NB4 (cell line): ENCODE measurements around the gene ALPG.
"Not testable (repeated sequence)": the region's sequence is repeated elsewhere in the genome, so short reads cannot be mapped to it uniquely, and the experiment has no call there.

Source experiments
- DNase-seq: peaks from one replicate; pipeline ENCODE4 v3.0.0; 2010; ENCODE audit warnings: low read depth
- H3K4me3 ChIP-seq: one replicate; pipeline ENCODE4 v1.5.1; 2011; ENCODE audit warnings: mild to moderate bottlenecking, low read depth, low read length, moderate library complexity
- MYC ChIP-seq: IDR thresholded peaks from 2 replicates; pipeline ENCODE4 v1.6.1; 2011; ENCODE audit warnings: low read depth, low read length
- POLR2A ChIP-seq: IDR thresholded peaks from 2 replicates; pipeline ENCODE4 v1.6.1; 2011; ENCODE audit warnings: mild to moderate bottlenecking; ENCODE audit not compliant: insufficient read length; ENCODE audit errors: extremely low read depth
- TF ChIP-seq, protein P1 (sequence below): IDR thresholded peaks from 2 replicates; pipeline ENCODE4 v1.6.1; 2011; ENCODE audit warnings: low read depth, low read length
- TF ChIP-seq, protein P2 (sequence below): IDR thresholded peaks from one replicate; pipeline ENCODE4 v1.5.1; 2012; ENCODE audit warnings: low read depth, low read length

Gene ALPG

DNA sequence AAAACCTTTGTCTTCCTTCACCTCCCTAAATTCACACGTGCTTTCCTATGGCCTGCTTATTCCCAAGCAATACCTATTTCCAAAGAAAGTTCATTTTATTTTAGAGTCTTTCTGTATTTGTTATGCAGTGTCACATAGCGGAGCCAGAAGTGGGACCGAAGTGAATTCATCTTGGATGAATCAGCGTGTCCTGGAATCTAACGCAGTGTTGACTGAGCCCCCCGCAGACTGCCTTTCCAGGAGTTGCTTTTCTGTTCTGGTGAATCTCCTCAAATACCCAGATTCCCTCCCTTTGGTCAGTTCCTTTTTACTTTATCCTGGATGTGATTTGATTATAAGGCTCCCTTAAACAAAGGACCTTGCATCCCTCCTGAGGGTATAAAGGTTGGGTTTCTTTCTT lies 17.3 kb upstream of the ALPG start:
- no peak for TF ChIP-seq MYC
- TF ChIP-seq, protein P1, sequence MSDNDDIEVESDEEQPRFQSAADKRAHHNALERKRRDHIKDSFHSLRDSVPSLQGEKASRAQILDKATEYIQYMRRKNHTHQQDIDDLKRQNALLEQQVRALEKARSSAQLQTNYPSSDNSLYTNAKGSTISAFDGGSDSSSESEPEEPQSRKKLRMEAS: no peak
- TF ChIP-seq POLR2A: no peak
- TF ChIP-seq, protein P2, sequence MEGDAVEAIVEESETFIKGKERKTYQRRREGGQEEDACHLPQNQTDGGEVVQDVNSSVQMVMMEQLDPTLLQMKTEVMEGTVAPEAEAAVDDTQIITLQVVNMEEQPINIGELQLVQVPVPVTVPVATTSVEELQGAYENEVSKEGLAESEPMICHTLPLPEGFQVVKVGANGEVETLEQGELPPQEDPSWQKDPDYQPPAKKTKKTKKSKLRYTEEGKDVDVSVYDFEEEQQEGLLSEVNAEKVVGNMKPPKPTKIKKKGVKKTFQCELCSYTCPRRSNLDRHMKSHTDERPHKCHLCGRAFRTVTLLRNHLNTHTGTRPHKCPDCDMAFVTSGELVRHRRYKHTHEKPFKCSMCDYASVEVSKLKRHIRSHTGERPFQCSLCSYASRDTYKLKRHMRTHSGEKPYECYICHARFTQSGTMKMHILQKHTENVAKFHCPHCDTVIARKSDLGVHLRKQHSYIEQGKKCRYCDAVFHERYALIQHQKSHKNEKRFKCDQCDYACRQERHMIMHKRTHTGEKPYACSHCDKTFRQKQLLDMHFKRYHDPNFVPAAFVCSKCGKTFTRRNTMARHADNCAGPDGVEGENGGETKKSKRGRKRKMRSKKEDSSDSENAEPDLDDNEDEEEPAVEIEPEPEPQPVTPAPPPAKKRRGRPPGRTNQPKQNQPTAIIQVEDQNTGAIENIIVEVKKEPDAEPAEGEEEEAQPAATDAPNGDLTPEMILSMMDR: no peak
- no peak overlapping the region for H3K4me3 ChIP-seq
- no peak for DNase-seq

DNA sequence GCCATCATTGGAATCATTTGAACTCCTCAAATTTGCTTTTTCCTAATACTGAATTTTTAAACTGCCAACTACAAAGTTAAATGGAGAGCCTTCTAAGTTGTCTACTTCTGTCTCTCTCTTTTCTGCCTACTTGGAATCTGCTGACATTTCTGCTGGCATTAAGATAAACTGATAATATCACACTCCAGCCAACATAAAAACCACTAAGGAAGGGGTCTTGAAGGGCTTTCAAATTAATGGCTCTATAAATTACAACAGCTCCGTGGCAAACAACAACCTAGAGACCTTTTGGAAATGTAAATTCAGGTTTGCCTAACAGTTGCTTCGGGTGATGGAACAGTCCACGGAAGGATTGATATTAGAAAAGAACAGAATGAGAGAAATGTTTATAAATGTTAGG lies 16.0 kb upstream of the ALPG start:
- TF ChIP-seq, protein P2: no peak
- TF ChIP-seq MYC (no peak), POLR2A (no peak)
- TF ChIP-seq, protein P1: no peak
- no peak overlapping the region for H3K4me3 ChIP-seq

DNA sequence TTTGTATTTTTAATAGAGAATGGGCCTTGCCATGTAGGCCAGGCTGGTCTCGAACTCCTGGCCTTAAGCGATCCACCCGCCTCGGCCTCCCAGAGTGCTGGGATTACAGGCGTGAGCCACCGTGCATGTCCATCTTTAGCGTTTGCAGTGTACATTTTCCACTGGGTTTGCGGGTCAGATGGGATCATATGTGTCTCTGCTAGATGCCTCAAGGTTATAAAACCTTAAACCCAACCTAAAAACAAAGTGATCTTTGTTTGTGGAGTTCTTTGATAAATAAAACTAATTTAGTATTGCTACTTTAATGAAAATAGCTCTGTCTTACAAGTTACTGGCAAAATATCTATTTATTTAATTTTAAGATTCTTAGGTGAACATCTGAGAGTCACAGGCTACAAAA lies 13.1 kb upstream of the ALPG start:
- H3K4me3 ChIP-seq: no peak overlapping the region
- no peak for TF ChIP-seq MYC
- TF ChIP-seq, protein P2: no peak
- TF ChIP-seq POLR2A: no peak
- TF ChIP-seq, protein P1: no peak
- no peak for DNase-seq

More for the DNA sequence above, 16.0 kb upstream of the ALPG start:
- DNase-seq: no peak

DNA sequence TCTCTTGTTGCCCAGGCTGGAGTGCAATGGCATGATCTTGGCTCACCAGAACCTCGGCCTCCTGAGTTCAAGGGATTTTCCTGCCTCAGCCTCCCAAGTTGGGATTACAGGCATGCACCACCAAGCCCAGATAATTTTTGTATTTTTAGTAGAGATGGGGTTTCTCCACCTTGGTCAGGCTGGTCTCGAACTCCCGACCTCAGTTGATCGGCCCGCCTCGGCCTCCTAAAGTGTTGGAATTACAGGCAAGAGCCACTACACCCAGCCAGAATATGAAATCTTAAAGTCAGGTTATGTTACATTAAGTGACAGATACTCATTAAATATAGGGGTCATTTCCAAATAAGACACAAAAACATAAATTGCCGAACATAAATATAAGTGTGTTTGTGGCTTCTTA lies 12.2 kb upstream of the ALPG start:
- not testable (repeated sequence) for DNase-seq

DNA sequence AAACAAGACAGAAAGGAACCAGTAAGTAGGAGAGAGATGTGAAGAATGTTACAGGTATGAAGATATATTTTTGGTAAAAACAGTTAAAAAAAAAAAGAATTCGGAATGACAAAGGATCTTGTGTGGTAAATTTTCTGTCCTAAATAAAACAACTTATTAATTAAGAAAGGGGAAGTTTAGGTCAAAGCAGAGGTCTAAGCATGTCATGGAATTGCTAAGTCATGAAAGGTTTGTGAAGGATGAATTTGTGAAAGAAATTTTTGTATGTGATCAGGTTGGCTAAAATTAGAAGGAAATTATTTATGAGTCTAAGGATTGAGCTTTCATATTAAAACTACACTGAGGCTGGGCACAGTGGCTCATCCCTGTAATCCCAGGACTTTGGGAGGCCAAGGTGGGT lies 11.1 kb upstream of the ALPG start:
- TF ChIP-seq, protein P2: no peak
- no peak for TF ChIP-seq POLR2A
- no peak for DNase-seq
- H3K4me3 ChIP-seq: no peak overlapping the region

More for the DNA sequence above, 12.2 kb upstream of the ALPG start:
- H3K4me3 ChIP-seq: not testable (repeated sequence)

DNA sequence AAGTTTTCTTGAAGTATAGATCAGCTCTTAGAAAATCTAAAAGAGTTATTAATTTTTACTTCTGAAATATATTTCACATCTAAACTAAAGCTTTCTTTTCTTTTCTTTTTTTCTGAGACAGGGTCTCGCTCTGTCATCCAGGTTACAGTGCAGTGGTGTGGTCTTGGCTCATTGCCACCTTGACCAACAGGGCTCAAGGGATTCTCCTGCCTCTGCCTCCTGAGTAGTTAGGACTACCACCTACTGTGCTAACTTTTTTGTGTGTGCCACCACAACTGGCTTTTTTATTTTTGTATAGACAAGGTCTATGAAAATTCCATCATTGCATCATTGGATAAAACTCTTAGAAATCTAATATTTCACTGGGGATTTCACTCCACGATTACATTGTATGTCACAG lies 10.0 kb upstream of the ALPG start:
- H3K4me3 ChIP-seq: no peak overlapping the region
- DNase-seq: no peak
- TF ChIP-seq MYC (no peak), POLR2A (no peak)
- TF ChIP-seq, protein P2: no peak
- TF ChIP-seq, protein P1: no peak
